ENCODE results near the gene HBQ1. TPM values are rescaled to one million over a fixed set of nuclear protein-coding genes. Genes with fewer than 3 reads are reported as not detected.
"Not testable (repeated sequence)": the region's sequence is repeated elsewhere in the genome, so short reads cannot be mapped to it uniquely, and the experiment has no call there.

The HBQ1 gene
- total RNA-seq (2014; rRNA removed; shearing (Covaris generic)): not detected in 2 replicates

DNA sequence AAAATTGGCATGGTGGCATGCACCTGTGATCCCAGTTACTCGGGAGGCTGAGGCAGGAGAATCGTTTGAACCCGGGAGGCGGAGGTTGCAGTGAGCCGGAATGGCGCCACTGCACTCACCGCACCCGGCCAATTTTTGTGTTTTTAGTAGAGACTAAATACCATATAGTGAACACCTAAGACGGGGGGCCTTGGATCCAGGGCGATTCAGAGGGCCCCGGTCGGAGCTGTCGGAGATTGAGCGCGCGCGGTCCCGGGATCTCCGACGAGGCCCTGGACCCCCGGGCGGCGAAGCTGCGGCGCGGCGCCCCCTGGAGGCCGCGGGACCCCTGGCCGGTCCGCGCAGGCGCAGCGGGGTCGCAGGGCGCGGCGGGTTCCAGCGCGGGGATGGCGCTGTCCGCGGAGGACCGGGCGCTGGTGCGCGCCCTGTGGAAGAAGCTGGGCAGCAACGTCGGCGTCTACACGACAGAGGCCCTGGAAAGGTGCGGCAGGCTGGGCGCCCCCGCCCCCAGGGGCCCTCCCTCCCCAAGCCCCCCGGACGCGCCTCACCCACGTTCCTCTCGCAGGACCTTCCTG lies at the start of gene HBQ1:
Gene HBQ1 (plus strand): TSS at position 359 of the 575 bp plus-strand sequence. CDS start 28 bp downstream, at position 387.
- DNase-seq (ENCODE audit: low read depth): no peak

DNA sequence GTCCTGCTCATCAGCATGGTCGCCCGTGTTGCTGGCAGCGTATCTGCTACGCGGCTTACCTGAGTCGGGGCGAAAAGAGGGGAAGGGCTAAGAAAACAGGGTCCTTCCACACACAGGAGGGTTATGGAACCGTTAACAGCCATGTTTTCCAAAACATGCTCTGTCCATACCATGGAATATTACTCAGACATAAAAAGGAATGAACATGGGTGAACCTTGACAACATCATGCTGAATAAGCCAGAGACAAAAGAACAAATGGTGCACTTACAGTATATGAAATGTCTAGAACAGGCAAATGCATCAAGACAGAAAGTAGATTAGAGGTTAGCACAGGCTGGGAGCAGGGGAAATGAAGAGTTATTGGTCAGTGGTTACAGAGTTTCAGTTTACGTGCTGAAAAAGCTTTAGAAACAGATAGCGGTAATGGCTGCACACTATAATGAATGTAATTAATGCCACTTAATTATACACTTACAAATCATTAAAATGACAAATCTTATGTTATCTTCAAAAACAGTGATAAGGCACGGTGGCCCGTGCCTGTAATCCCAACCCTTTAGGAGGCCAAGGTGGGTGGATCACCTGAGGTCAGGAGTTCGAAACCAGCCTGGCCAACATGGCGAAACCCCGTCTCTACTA lies 49.6 kb upstream of the HBQ1 start:
- DNase-seq (ENCODE audit: low read depth): no peak

DNA sequence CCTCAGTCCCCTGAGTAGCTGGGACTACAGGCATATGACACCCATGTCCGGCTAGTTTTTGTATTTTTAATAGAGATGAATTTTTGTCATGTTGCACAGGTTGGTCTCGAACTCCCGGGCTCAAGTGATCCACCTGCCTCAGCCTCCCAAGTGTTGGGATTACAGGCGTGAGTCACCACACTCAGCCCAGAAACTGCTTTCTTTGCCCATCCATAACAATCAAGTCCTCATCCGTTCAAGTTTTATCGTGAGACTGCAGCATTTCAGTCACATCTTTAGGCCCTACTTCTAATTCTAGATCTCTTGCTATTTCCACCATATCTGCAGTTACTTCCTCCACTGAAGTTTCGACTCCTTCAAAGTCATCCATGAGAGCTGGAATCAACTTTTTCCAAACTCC lies 48.1 kb upstream of the HBQ1 start:
- no peak for DNase-seq (ENCODE audit: low read depth)

DNA sequence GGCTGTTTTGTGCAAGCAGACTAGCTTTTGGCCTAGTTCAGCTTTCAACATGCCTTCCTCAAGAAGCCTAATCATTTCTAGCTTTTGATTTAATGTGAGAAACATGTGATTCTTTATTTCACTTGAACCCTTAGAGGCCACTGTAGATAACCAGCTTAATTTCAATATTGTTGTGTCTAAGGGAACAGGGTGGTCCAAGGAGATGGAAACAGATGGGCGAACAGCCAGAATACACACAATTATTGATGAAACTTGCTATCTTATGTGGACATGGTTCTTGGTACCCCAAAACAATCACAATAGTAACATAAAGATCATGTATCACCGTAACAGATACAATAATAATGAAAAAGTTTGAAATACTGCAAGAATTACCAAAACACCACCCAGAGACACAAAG lies 46.5 kb upstream of the HBQ1 start:
- no peak for DNase-seq (ENCODE audit: low read depth)

DNA sequence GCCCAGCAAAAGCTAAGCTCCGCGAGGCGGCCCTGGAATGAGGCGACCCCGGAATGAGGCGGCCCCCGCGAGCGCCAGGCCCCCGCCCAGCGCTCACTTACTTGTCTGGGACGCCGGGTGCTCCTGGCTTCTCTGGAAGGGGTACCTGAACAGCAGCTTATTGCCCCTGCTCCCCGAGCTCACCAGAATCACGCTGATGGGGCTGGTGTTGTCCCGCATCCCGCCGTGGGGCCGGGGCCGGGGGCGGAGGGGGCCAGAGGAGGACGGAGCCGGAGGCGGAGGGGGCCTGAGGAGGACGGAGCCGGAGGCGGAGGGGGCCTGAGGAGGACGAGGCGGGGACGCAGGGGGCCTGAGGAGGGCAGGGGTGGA lies 42.2 kb upstream of the HBQ1 start:
- no peak for DNase-seq (ENCODE audit: low read depth)

DNA sequence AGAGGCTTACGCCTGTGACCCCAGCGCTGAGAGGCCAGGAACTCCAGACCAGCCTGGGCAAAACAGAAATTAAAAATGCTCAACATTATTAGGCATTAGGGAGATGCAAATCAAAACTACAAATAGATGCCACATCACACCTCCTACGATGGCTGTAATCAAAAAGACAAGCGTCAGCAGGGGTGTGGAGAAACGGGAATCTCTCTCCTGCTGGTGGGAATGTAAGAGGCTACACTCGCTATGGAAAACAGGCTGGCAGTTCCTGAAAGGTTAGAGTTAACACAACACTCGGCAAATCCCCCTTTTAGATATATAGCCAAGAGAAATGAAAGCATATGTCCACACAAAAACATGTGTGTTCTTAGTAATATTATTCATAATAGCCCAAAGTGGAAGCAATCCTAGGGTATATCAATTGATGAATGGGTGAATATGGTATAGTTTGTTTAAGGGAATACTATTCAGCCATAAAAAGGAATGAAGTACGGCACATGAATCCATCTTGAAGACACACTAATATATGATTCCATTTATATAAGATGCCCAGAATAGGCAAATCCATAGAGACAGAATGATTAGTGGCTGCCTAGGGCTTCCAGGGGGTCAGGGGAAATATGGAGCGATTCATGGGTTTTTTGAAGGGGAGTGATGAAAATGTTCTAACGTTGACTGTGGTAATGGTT lies 39.9 kb upstream of the HBQ1 start:
- no peak for DNase-seq (ENCODE audit: low read depth)

GRCh38 chr16:142405-142967 lies 37.8 kb upstream of the HBQ1 start:
- DNase-seq (ENCODE audit: low read depth): no peak

GRCh38 chr16:143047-143446 lies 37.2 kb upstream of the HBQ1 start:
- DNase-seq (ENCODE audit: low read depth): no peak

DNA sequence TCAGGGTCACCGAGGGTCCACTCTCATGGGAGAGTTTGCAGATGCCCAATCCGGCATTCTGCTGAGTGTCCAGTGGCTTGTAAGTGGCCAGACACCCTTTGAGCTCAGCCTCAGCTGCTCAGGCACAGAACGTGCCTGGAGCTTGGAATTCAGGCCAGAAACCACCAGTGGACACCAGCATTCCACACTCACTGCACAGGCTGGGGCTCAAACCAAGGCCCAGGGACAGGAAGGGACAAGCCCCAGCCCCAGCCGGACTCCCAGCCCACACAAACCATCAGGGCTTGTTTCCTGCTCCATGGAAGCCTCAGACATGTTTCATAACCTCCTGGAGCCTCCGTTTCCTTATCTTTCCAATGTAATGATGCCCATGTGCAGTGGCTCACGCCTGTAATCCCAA lies 36.8 kb upstream of the HBQ1 start:
- DNase-seq (ENCODE audit: low read depth): no peak

- no peak for DNase-seq (ENCODE audit: low read depth)
Observed at GRCh38 chr16:144797-145252, 35.4 kb upstream of the HBQ1 start.

DNA sequence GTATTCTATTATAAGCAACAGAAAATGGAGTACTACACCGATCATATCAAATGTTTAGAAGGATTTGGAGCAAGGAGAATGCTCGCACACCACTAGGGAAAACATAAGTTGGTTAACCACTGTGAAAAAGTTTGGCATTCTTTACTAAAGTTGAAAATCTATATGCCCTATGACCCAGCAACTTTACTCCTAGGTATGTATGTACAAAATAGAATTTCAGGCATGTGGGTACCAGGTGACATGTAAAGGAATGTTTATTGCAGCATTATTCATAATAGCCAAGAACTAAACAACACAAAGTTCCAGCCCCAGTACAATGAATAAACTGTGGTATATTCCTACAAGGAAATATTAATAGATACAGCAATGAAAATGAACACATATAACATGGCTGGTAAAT lies 33.6 kb upstream of the HBQ1 start:
- no peak for DNase-seq (ENCODE audit: low read depth)

- DNase-seq (ENCODE audit: low read depth): peak; percentile 76
Observed at GRCh38 chr16:149024-149660, 31.1 kb upstream of the HBQ1 start.

GRCh38 chr16:152141-153128 lies 27.8 kb upstream of the HBQ1 start, which contains the start of gene HBZ:
Gene HBZ (plus strand): TSS chr16:152644. CDS start chr16:152910, 266 bp downstream.
- no peak for DNase-seq (ENCODE audit: low read depth)

DNA sequence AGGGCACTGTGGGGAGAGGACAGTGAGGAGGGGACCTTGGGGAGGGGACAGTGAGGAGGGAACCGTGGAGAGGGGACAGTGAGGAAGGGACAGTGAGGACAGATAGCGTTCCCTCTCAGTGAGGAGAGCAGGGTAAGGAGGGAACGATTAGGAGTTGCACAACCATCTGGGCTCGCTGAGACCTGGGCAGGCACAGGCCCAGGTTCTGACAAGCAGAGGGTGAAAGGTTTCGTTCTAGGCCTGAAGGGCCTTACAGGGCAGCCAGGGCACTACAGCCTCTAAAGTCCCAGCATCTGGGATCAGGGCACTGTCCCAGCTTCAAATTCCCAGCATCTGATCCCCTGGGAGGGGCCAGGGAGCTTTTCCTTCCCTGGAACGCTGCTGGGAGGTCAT lies 27.1 kb upstream of the HBQ1 start:
- DNase-seq (ENCODE audit: low read depth): not testable (repeated sequence)

DNA sequence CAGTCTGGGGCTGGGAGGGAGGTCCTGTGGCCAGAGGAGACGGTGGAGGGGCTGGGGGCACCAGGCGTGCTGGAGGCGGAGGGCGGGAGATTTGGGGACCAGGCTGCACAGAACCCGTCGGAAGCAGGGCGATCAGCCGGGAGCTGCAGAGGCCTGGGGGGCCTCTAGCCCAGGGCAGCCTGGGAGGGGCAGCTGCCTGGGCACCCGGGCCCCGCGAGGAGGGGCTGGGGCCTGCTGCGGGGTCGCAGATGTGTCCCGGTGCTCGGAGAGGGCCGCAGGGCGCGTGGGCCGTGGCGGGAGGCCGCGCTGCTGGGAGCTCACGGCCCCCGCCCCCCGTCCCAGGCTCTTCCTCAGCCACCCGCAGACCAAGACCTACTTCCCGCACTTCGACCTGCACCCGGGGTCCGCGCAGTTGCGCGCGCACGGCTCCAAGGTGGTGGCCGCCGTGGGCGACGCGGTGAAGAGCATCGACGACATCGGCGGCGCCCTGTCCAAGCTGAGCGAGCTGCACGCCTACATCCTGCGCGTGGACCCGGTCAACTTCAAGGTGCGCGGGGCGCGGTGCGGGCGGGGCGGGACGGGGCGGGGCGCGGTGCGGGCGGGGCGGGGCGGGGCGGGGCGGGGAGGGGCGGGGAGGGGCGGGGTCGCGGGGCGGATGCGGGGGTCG lies 26.6 kb upstream of the HBQ1 start:
- DNase-seq (ENCODE audit: low read depth): not testable (repeated sequence)

GRCh38 chr16:154217-155030 lies 25.8 kb upstream of the HBQ1 start:
- no peak for DNase-seq (ENCODE audit: low read depth)

GRCh38 chr16:155031-155398 lies 25.2 kb upstream of the HBQ1 start:
- DNase-seq (ENCODE audit: low read depth): no peak

GRCh38 chr16:159136-159849 lies 21.0 kb upstream of the HBQ1 start:
- DNase-seq (ENCODE audit: low read depth): no peak

DNA sequence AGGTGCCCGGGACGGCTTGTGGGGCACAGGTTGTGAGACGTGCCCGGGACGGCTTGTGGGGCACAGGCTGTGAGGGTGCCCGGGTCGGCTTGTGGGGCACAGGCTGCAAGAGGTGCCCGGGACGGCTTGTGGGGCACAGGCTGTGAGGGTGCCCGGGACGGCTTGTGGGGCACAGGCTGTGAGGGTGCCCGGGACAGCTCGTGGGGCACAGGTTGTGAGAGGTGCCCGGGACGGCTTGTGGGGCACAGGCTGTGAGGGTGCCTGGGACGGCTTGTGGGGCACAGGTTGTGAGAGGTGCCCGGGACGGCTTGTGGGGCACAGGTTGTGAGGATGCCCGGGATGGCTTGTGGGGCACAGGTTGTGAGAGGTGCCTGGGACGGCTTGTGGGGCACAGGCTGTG lies 20.0 kb upstream of the HBQ1 start:
- DNase-seq (ENCODE audit: low read depth): not testable (repeated sequence)

All from M059J (cell line).